Right lobe of liver (tissue), 6 donors: Measurements from ENCODE around the gene ACTG2. TPM values are rescaled to one million over a fixed set of nuclear protein-coding genes. Genes with fewer than 3 reads are reported as not detected.

ENCODE experiments used
- ATAC-seq, 4 donors: fragments of 200-7000 bp; cut with Tn5 transposase; one replicate each; pipeline ENCODE4 v1.9.1; 2020; ENCODE audit warnings: mild to moderate bottlenecking in 4 of 4, moderate library complexity in 4 of 4
- DNase-seq, 3 donors: peaks; one replicate each; pipeline ENCODE4 v3.0.0-alpha.2; 2020
- H3K27ac ChIP-seq, 3 donors: fragments of 200-600 bp; one replicate each; pipeline ENCODE4 v1.8.0; 2022
- H3K27me3 ChIP-seq, 2 donors: fragments of 200-600 bp; one replicate each; pipeline ENCODE4 v1.8.0; 2022
- H3K36me3 ChIP-seq, 4 donors: fragments of 200-600 bp; sonication (generic) in 1 of 4; one replicate each; pipeline versions ENCODE4 v1.5.1 to v1.8.0; 2017 to 2022; ENCODE audit warnings: control low read depth in 1 of 4
- H3K4me1 ChIP-seq, 4 donors: fragments of 200-600 bp; sonication (generic) in 1 of 4; one replicate each; pipeline versions ENCODE4 v1.5.1 to v1.8.0; 2017 to 2022; ENCODE audit warnings: control low read depth in 1 of 4
- H3K4me3 ChIP-seq, 3 donors: fragments of 200-600 bp; one replicate each; pipeline ENCODE4 v1.8.0; 2022
- H3K9me3 ChIP-seq, 4 donors: fragments of 200-600 bp; sonication (generic) in 1 of 4; one replicate each; pipeline versions ENCODE4 v1.5.1 to v1.8.0; 2017 to 2022; ENCODE audit warnings: control low read depth in 1 of 4
- POLR2A ChIP-seq: fragments of 450-650 bp; IDR thresholded peaks from one replicate; pipeline ENCODE4 v1.6.1; 2017; ENCODE audit warnings: antibody characterized with exemption, mild to moderate bottlenecking
- WGBS: methylation state at CpG from one replicate; pipeline ENCODE4 v1.1.6; 2018; ENCODE audit warnings: low coverage, low lambda C conversion rate; ENCODE audit not compliant: insufficient coverage; ENCODE audit errors: missing lambda C conversion rate; 5-methylcytosine and 5-hydroxymethylcytosine counted together
- intact Hi-C, 2 donors: fragments of 100-400 bp; cut with DNase I; formaldehyde crosslinking; loops; one replicate each; pipeline versions ENCODE4 v1.11.2 to v1.14.1; 2022
- total RNA-seq, 6 experiments: library from RNA; depleted of rRNA in 2 of 6; stranded (reverse); fragments of >200 nt in 2 of 6; fragmentation: NEBNext Ultra II Directional in 3 of 6; extraction: Animal tissue kit (Norgen Biotek cat#: 25700) in 3 of 6; gene quantifications; one replicate each; pipeline versions ENCODE4 v1.1.0 to v1.2.4, GENCODE V29; 2016 to 2023
- TF ChIP-seq, protein P1 (sequence below), 4 donors: fragments of 200-600 bp in 3 of 4; fragments of 450-650 bp in 1 of 4; IDR thresholded peaks; one replicate each; pipeline versions ENCODE4 v1.5.1 to v1.8.0; 2016 to 2022; ENCODE audit warnings: antibody characterized with exemption in 4 of 4, mild to moderate bottlenecking in 2 of 4
- donor health status: DM: no; HTN: yes; CAD: no.
- donor health status: DM: no; HTN: no; CAD: no.
- donor health status: DM: no; HTN: no; CAD: no.
- donor health status: DM: no; HTN: yes; CAD: no.
- donor health status: DM: no; HTN: yes; CAD: no.

The ACTG2 gene
- total RNA-seq, 6 experiments from 2014 or later = 0.39 to 12.8 (median 1.1) TPM

- TF ChIP-seq, protein P1, sequence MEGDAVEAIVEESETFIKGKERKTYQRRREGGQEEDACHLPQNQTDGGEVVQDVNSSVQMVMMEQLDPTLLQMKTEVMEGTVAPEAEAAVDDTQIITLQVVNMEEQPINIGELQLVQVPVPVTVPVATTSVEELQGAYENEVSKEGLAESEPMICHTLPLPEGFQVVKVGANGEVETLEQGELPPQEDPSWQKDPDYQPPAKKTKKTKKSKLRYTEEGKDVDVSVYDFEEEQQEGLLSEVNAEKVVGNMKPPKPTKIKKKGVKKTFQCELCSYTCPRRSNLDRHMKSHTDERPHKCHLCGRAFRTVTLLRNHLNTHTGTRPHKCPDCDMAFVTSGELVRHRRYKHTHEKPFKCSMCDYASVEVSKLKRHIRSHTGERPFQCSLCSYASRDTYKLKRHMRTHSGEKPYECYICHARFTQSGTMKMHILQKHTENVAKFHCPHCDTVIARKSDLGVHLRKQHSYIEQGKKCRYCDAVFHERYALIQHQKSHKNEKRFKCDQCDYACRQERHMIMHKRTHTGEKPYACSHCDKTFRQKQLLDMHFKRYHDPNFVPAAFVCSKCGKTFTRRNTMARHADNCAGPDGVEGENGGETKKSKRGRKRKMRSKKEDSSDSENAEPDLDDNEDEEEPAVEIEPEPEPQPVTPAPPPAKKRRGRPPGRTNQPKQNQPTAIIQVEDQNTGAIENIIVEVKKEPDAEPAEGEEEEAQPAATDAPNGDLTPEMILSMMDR (IDR thresholded peaks at IDR 0.05) = no peak
- TF ChIP-seq POLR2A = no peak
- H3K27me3 ChIP-seq = no peaks in the 10 kb centered on the region
- H3K9me3 ChIP-seq = no peaks in the 10 kb centered on the region
- DNase-seq = no peak
- H3K4me3 ChIP-seq = no peak overlapping the region
- H3K4me1 ChIP-seq = no peaks in the 10 kb centered on the region
- 81% methylated on average over 6 of the region's 6 CpGs for WGBS
- intact Hi-C loops = no loop called here
- no peaks in the 10 kb centered on the region for H3K36me3 ChIP-seq
- no peak for ATAC-seq
- no peak overlapping the region for H3K27ac ChIP-seq
Observed at GRCh38 chr2:73894877-73895276, 2.1 kb downstream of the ACTG2 start.

DNA sequence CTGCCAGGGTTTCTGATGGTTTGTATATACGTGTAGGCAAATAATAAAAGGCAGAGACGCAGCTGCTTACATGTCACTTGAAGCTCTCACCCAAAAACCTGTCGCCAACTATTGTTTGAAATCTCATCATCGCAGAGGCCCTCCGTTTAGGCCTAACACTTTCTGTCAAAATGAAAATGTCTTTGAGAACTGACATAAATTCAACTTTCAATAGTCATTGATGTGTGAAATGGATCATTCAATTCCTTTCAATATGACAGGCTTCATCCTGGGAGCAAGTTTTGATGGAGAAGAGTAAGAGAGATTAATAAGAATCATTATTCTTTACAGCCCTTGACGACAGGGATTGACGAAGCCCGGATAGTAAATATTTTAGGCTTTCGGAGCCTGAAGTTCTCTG lies 2.7 kb downstream of the ACTG2 start:
- ATAC-seq (no peak), DNase-seq (no peak)
- H3K9me3 ChIP-seq = no peaks in the 10 kb centered on the region
- no peaks in the 10 kb centered on the region for H3K27me3 ChIP-seq
- H3K27ac ChIP-seq = no peak overlapping the region
- no peak overlapping the region for H3K4me3 ChIP-seq
- 72% methylated on average over 9 of the region's 9 CpGs for WGBS
- H3K4me1 ChIP-seq = no peaks in the 10 kb centered on the region
- H3K36me3 ChIP-seq = no peaks in the 10 kb centered on the region
- TF ChIP-seq POLR2A = no peak
- TF ChIP-seq, protein P1 (IDR thresholded peaks at IDR 0.05) = no peak
- intact Hi-C loops = no loop called here

DNA sequence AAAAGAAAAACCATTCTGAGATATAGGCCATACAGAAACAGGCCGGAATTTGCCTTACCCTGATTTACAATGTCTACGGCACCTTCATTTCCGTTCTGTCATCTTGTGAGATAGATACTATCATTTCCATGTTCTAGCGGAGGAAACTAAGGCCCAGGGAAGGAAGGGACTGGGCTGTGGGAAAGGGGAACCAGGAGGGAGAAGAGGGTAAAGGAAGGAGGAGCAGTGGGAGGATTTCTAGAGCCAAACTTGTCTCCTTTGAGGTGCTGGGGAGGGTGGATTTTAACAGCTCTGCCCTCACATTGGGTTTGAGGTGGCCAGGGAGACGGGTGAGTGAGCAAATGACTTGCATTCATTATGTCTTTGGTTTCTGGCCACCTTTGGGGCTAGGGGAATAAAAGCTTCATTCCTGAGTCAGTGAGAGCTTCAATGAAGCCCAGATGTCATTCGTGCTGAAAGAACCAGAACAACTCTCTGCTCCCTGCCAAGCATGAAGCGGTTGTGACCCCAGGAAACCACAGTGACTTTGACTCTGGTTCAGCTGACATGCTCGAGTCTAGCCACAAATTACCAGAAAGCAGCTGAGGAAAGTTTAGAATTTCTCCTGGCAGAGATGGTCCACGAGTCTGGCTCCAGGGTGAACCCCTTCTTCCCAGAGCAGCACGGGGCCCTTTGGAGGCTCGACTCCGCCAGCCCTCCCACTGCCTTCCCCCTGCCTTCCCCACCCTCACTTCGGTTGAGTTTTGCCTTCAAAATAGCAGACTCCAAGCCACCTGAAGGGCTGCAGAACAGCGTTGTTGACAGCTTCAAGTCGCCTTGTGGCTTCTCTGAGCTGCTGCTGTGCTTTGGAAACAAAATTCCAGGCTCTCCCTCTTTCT lies 3.8 kb downstream of the ACTG2 start:
- Histone ChIP-seq H3K9me3 (no peaks in the 10 kb centered on the region), H3K4me3 (no peak overlapping the region), H3K27me3 (no peaks in the 10 kb centered on the region), H3K4me1 (no peaks in the 10 kb centered on the region), H3K36me3 (no peaks in the 10 kb centered on the region), H3K27ac (no peak overlapping the region)
- TF ChIP-seq POLR2A = no peak
- TF ChIP-seq, protein P1 (IDR thresholded peaks at IDR 0.05) = no peak
- no peak for DNase-seq
- intact Hi-C loops = no loop called here
- WGBS = 46% methylated on average over 11 of the region's 15 CpGs
- no peak for ATAC-seq

DNA sequence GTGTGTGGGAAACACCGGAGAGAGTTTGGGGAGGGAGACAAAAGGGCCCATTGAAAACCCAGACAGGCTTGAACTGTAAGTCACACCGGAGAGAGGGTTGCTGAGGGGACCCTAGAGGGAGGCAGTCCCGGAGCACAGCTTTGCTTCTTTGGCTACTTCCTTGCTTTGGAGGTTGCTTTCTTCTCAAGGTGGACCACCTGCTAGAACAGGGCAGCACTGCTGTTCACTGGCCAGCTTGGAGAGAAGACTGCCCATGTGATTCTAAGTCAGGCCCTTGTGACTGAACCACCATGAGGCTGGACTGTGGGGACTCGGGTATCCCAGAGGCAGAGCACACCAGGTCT lies 4.4 kb downstream of the ACTG2 start:
- Histone ChIP-seq H3K27ac (no peak overlapping the region), H3K27me3 (no peaks in the 10 kb centered on the region), H3K4me3 (no peak overlapping the region), H3K9me3 (no peaks in the 10 kb centered on the region), H3K36me3 (no peaks in the 10 kb centered on the region), H3K4me1 (no peaks in the 10 kb centered on the region)
- no peak for DNase-seq
- ATAC-seq = no peak
- TF ChIP-seq, protein P1 (IDR thresholded peaks at IDR 0.05) = no peak
- no peak for TF ChIP-seq POLR2A
- intact Hi-C loops = no loop called here
- WGBS = 50% methylated on average over 2 of the region's 4 CpGs
